HCT116 (cell line): ENCODE data around the gene OR2T29.

ENCODE experiments used
- CTCF ChIP-seq, 3 experiments: fragments of 200-600 bp in 1 of 3; sonication (generic) in 1 of 3; IDR thresholded peaks in 2 of 3; conservative IDR thresholded peaks in 1 of 3; 2 replicates each; pipeline ENCODE4 v1.5.1; 2012 to 2017; ENCODE audit warnings: low read depth in 2 of 3, low read length in 2 of 3, antibody characterized with exemption in 1 of 3, borderline replicate concordance in 1 of 3, control low read depth in 1 of 3, mild to moderate bottlenecking in 1 of 3, mixed read lengths in 1 of 3, mixed run types in 1 of 3, moderate library complexity in 1 of 3; ENCODE audit not compliant: insufficient read depth in 1 of 3
- FOSL1 ChIP-seq: IDR thresholded peaks from 2 replicates; pipeline ENCODE4 v1.6.1; 2012; ENCODE audit warnings: low read depth
- POLR2A ChIP-seq: IDR thresholded peaks from 2 replicates; pipeline ENCODE4 v1.7.0; 2011; ENCODE audit warnings: borderline replicate concordance; ENCODE audit not compliant: insufficient read depth, insufficient read length; ENCODE audit errors: extremely low read depth
- POLR2AphosphoS5 ChIP-seq: IDR thresholded peaks from 2 replicates; pipeline ENCODE4 v1.6.1; 2011; ENCODE audit warnings: mild to moderate bottlenecking, low read depth, low read length, moderate library complexity
- RAD21 ChIP-seq: IDR thresholded peaks from 2 replicates; pipeline ENCODE4 v1.6.1; 2012; ENCODE audit warnings: low read depth, mild to moderate bottlenecking
- REST ChIP-seq: IDR thresholded peaks from 2 replicates; pipeline ENCODE4 v1.6.1; 2012; ENCODE audit warnings: low read depth
- SP1 ChIP-seq: IDR thresholded peaks from 2 replicates; pipeline ENCODE4 v1.6.1; 2012; ENCODE audit warnings: low read depth

GRCh38 chr1:248592655-248593054 lies 30.1 kb upstream of the OR2T29 start:
- TF ChIP-seq CTCF (IDR thresholded peaks at IDR 0.05 in 2 of 3, conservative IDR thresholded peaks at IDR 0.05 in 1 of 3; ENCODE audit: borderline replicate concordance in 1 of 3, insufficient read depth in 1 of 3, low read depth in 2 of 3, low read length in 2 of 3) (no peak), FOSL1 (no peak), POLR2A (no peak), REST (no peak), POLR2AphosphoS5 (no peak), RAD21 (no peak), SP1 (no peak)
